H9 (cell line): Measurements from ENCODE around the gene ELOF1. TPM values are rescaled to one million over a fixed set of nuclear protein-coding genes. Genes with fewer than 3 reads are reported as not detected.

ENCODE experiments used
- DNase-seq: peaks from one replicate; pipeline ENCODE4 v3.0.0-alpha.2; 2017
- H2AFZ ChIP-seq: one replicate; pipeline ENCODE4 v1.6.1; 2013; ENCODE audit warnings: mild to moderate bottlenecking, low read length, control low read depth, moderate library complexity
- H2AK5ac ChIP-seq: 2 replicates; pipeline ENCODE4 v1.6.1; 2013; ENCODE audit warnings: low read length, control low read depth, mixed read lengths; ENCODE audit not compliant: insufficient read length
- H2BK120ac ChIP-seq: one replicate; pipeline ENCODE4 v1.6.1; 2013; ENCODE audit warnings: low read depth, mild to moderate bottlenecking, low read length, control low read depth, inconsistent platforms; ENCODE audit not compliant: poor library complexity, severe bottlenecking
- H2BK12ac ChIP-seq: 2 replicates; pipeline ENCODE4 v1.6.1; 2013; ENCODE audit warnings: low read length, control low read depth, mixed read lengths, low read depth; ENCODE audit not compliant: insufficient read length
- H2BK15ac ChIP-seq: 2 replicates; pipeline ENCODE4 v1.6.1; 2013; ENCODE audit warnings: low read depth, low read length, control low read depth
- H2BK20ac ChIP-seq: one replicate; pipeline ENCODE4 v1.6.1; 2013; ENCODE audit warnings: low read depth, mild to moderate bottlenecking, low read length, control low read depth, inconsistent platforms; ENCODE audit not compliant: poor library complexity, severe bottlenecking
- H2BK5ac ChIP-seq: 2 replicates; pipeline ENCODE4 v1.6.1; 2013; ENCODE audit warnings: low read length, control low read depth, mixed read lengths; ENCODE audit not compliant: insufficient read length
- H3K14ac ChIP-seq: 2 replicates; pipeline ENCODE4 v1.6.1; 2013; ENCODE audit warnings: low read length, control low read depth; ENCODE audit not compliant: insufficient read depth
- H3K18ac ChIP-seq: 2 replicates; pipeline ENCODE4 v1.6.1; 2013; ENCODE audit warnings: low read depth, mild to moderate bottlenecking, mixed read lengths, low read length, control low read depth; ENCODE audit not compliant: insufficient read length
- H3K23ac ChIP-seq: 2 replicates; pipeline ENCODE4 v1.6.1; 2013; ENCODE audit warnings: low read length, control low read depth, mixed read lengths, low read depth; ENCODE audit not compliant: insufficient read length
- H3K23me2 ChIP-seq: 2 replicates; pipeline ENCODE4 v1.6.1; 2013; ENCODE audit warnings: low read depth, mild to moderate bottlenecking, mixed read lengths, low read length, control low read depth; ENCODE audit not compliant: insufficient read length, poor library complexity, severe bottlenecking
- H3K27ac ChIP-seq: 2 replicates; pipeline ENCODE4 v1.5.1; 2013; ENCODE audit warnings: low read length, control low read depth, mixed read lengths, low read depth; ENCODE audit not compliant: insufficient read length
- H3K27me3 ChIP-seq: 2 replicates; pipeline ENCODE4 v1.6.1; 2013; ENCODE audit warnings: low read length, control low read depth, inconsistent platforms; ENCODE audit not compliant: insufficient read depth
- H3K4ac ChIP-seq: 2 replicates; pipeline ENCODE4 v1.6.1; 2013; ENCODE audit warnings: low read depth, mild to moderate bottlenecking, control low read depth, inconsistent platforms, low read length, moderate library complexity
- H3K4me1 ChIP-seq: 2 replicates; pipeline ENCODE4 v1.6.1; 2013; ENCODE audit warnings: low read length, control low read depth, inconsistent platforms; ENCODE audit not compliant: insufficient read depth
- H3K4me2 ChIP-seq: 2 replicates; pipeline ENCODE4 v1.6.1; 2013; ENCODE audit warnings: low read length, control low read depth, mixed read lengths; ENCODE audit not compliant: insufficient read length, insufficient read depth
- H3K56ac ChIP-seq: 2 replicates; pipeline ENCODE4 v1.6.1; 2013; ENCODE audit warnings: low read depth, mild to moderate bottlenecking, mixed read lengths, low read length, control low read depth; ENCODE audit not compliant: insufficient read length
- H3K79me1 ChIP-seq: 2 replicates; pipeline ENCODE4 v1.6.1; 2013; ENCODE audit warnings: low read depth, mild to moderate bottlenecking, moderate library complexity, low read length, control low read depth, inconsistent platforms; ENCODE audit not compliant: insufficient read depth, poor library complexity, severe bottlenecking
- H3K79me2 ChIP-seq: 2 replicates; pipeline ENCODE4 v1.6.1; 2013; ENCODE audit warnings: low read length, control low read depth, inconsistent platforms; ENCODE audit not compliant: insufficient read depth
- H3K9ac ChIP-seq: 2 replicates; pipeline ENCODE4 v1.6.1; 2013; ENCODE audit warnings: low read length, control low read depth, mixed read lengths; ENCODE audit not compliant: insufficient read length; ENCODE audit errors: extremely low read depth
- H3K9me3 ChIP-seq: one replicate; pipeline ENCODE4 v1.6.1; 2013; ENCODE audit warnings: low read depth, low read length, inconsistent platforms; ENCODE audit not compliant: control insufficient read depth
- H3T11ph ChIP-seq: one replicate; pipeline ENCODE4 v1.6.1; 2013; ENCODE audit warnings: mild to moderate bottlenecking, low read length, control low read depth, inconsistent platforms
- H4K20me1 ChIP-seq: one replicate; pipeline ENCODE4 v1.6.1; 2013; ENCODE audit not compliant: control insufficient read depth, insufficient read length, insufficient read depth
- H4K5ac ChIP-seq: 2 replicates; pipeline ENCODE4 v1.6.1; 2013; ENCODE audit warnings: low read depth, mild to moderate bottlenecking, mixed read lengths, low read length, control low read depth; ENCODE audit not compliant: insufficient read length
- H4K8ac ChIP-seq: replicated peaks from 2 replicates; pipeline ENCODE4 v1.6.1; 2013; ENCODE audit warnings: low read length, control low read depth, mixed read lengths, low read depth; ENCODE audit not compliant: insufficient read length
- H4K91ac ChIP-seq: 2 replicates; pipeline ENCODE4 v1.6.1; 2013; ENCODE audit warnings: low read depth, mild to moderate bottlenecking, moderate library complexity, mixed read lengths, low read length, control low read depth; ENCODE audit not compliant: insufficient read length
- H3K27ac Mint-ChIP-seq, 3 experiments: 2 replicates in 2 of 3; 3 replicates in 1 of 3; pipeline ENCODE4 v1.8.0; 2020 to 2021; ENCODE audit warnings: mixed read lengths in 3 of 3, mild to moderate bottlenecking in 1 of 3, moderate library complexity in 1 of 3
- H3K27me3 Mint-ChIP-seq: 2 replicates; pipeline ENCODE4 v1.8.0; 2021; ENCODE audit warnings: low read depth, mild to moderate bottlenecking, moderate library complexity, mixed read lengths
- H3K36me3 Mint-ChIP-seq, 3 experiments: 2 replicates in 2 of 3; 3 replicates in 1 of 3; pipeline ENCODE4 v1.8.0; 2020 to 2021; ENCODE audit warnings: low read depth in 3 of 3, mixed read lengths in 3 of 3; ENCODE audit not compliant: insufficient read depth in 1 of 3
- H3K4me1 Mint-ChIP-seq, 2 experiments: 2 replicates each; pipeline ENCODE4 v1.8.0; 2020; ENCODE audit warnings: mixed read lengths in 2 of 2
- H3K4me3 Mint-ChIP-seq, 2 experiments: 2 replicates in 1 of 2; 3 replicates in 1 of 2; pipeline ENCODE4 v1.8.0; 2020 to 2021; ENCODE audit warnings: mild to moderate bottlenecking in 2 of 2, mixed read lengths in 2 of 2, moderate library complexity in 1 of 2
- H3K9me3 Mint-ChIP-seq, 2 experiments: 2 replicates in 1 of 2; 3 replicates in 1 of 2; pipeline ENCODE4 v1.8.0; 2020; ENCODE audit warnings: mild to moderate bottlenecking in 2 of 2, mixed read lengths in 2 of 2, moderate library complexity in 1 of 2
- WGBS: extraction: QIAGEN DNeasy Blood & Tissue Kit; methylation state at CpG from one replicate; pipeline ENCODE4 v1.1.7; 2013; ENCODE audit warnings: missing lambda C conversion rate, low lambda C conversion rate, mixed read lengths; ENCODE audit not compliant: insufficient read length; ENCODE audit errors: extremely low coverage; 5-methylcytosine and 5-hydroxymethylcytosine counted together
- total RNA-seq: library from RNA; stranded (reverse); gene quantifications from 2 replicates; pipeline ENCODE4 v1.2.1, GENCODE V29; 2021
- TF ChIP-seq, protein P1 (sequence below): fragments of 200-600 bp; sonication (generic); conservative IDR thresholded peaks from 3 replicates; pipeline ENCODE4 v1.8.0; 2021; ENCODE audit warnings: antibody characterized with exemption, mild to moderate bottlenecking

ELOF1 gene
- total RNA-seq, 1 experiment from 2014 or later, result 84.9 TPM

DNA sequence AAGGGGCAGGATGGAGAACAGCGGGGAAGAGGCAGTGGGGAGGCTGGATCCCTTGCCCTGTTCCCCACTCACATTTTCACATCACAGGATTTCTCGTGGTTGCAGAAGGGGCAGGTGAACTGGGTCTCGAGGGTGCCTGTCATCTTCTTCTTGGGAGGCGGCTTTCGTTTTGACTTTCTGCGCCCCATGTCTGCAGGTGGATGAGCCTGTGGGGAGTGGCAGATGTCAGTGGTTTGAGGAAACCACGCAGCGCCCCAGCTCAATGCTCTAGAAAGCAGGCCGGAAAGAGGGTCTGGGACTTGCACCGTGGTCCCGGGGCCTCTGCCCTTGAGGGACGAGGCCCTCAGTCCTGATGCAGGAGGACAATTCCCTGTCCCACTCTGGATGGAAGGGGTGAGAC is 4.9 kb downstream of the ELOF1 start:
- Histone ChIP-seq H2AK5ac (no peak overlapping the region), H2BK5ac (no peak overlapping the region), H2BK15ac (no peak overlapping the region), H2BK20ac (no peak overlapping the region), H3K14ac (no peak overlapping the region), H3K18ac (no peak overlapping the region), H3K79me2 (peaks cover 17% of the 10 kb centered on the region; the same call in 1 of the 2 replicates), H3K27ac (no peak overlapping the region), H3K4me2 (no peak overlapping the region), H3K4ac (no peak overlapping the region), H2BK120ac (no peak overlapping the region), H4K20me1 (no peaks in the 10 kb centered on the region), H2AFZ (no peak overlapping the region), H4K8ac (no peak overlapping the region), H2BK12ac (no peak overlapping the region), H3K23ac (no peak overlapping the region), H3K23me2 (peaks cover 5% of the 10 kb centered on the region), H3K56ac (no peak overlapping the region), H4K5ac (no peak overlapping the region), H3K79me1 (peaks cover 2% of the 10 kb centered on the region), H3K27me3 (no peaks in the 10 kb centered on the region), H3K4me1 (no peaks in the 10 kb centered on the region), H3K9ac (no peak overlapping the region), H3K9me3 (no peaks in the 10 kb centered on the region), H3T11ph (no peak overlapping the region), H4K91ac (no peak overlapping the region)
- Mint-ChIP-seq H3K4me1 (peaks cover 4 to 8% of the 10 kb centered on the region in 2 experiments), H3K27ac (peak overlapping the region in 2 of 3 experiments; percentile 29 to 44; a peak in 2 of 7 replicates), H3K27me3 (no peaks in the 10 kb centered on the region; the same call in 1 of the 2 replicates), H3K4me3 (no peak overlapping the region), H3K36me3 (peaks cover 15 to 35% (median 29%) of the 10 kb centered on the region in 3 experiments; a peak in 6 of 7 replicates), H3K9me3 (peaks cover 0 to under 1% of the 10 kb centered on the region in 2 experiments; a peak in 1 of 5 replicates)
- WGBS, result no CpG with 5 or more reads among the region's 12 CpGs
- no peak for DNase-seq
- TF ChIP-seq, protein P1, sequence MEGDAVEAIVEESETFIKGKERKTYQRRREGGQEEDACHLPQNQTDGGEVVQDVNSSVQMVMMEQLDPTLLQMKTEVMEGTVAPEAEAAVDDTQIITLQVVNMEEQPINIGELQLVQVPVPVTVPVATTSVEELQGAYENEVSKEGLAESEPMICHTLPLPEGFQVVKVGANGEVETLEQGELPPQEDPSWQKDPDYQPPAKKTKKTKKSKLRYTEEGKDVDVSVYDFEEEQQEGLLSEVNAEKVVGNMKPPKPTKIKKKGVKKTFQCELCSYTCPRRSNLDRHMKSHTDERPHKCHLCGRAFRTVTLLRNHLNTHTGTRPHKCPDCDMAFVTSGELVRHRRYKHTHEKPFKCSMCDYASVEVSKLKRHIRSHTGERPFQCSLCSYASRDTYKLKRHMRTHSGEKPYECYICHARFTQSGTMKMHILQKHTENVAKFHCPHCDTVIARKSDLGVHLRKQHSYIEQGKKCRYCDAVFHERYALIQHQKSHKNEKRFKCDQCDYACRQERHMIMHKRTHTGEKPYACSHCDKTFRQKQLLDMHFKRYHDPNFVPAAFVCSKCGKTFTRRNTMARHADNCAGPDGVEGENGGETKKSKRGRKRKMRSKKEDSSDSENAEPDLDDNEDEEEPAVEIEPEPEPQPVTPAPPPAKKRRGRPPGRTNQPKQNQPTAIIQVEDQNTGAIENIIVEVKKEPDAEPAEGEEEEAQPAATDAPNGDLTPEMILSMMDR, result no peak
